DND-41 (cell line): Measurements from ENCODE around the gene CREBL2.

Experiments
- ATAC-seq: fragments of 200-7000 bp; cut with Tn5 transposase; 3 replicates; pipeline ENCODE4 v1.9.1; 2021; ENCODE audit warnings: low read depth; ENCODE audit not compliant: insufficient read depth
- DNase-seq: peaks from one replicate; pipeline ENCODE4 v3.0.0-alpha.2; 2020
- H2AFZ ChIP-seq: 2 replicates; pipeline ENCODE4 v1.6.0; 2012; ENCODE audit warnings: low read depth, low read length
- H3K27ac ChIP-seq: 2 replicates; pipeline ENCODE4 v1.5.1; 2012; ENCODE audit warnings: low read length, inconsistent platforms
- H3K27me3 ChIP-seq: fragments of 200-600 bp; sonication (generic); 2 replicates; pipeline ENCODE4 v1.6.0; 2012; ENCODE audit warnings: low read length, mild to moderate bottlenecking, inconsistent platforms; ENCODE audit not compliant: insufficient read depth, poor library complexity
- H3K36me3 ChIP-seq: 2 replicates; pipeline ENCODE4 v1.5.1; 2012; ENCODE audit warnings: low read length, inconsistent platforms; ENCODE audit not compliant: insufficient read depth
- H3K4me1 ChIP-seq: 2 replicates; pipeline ENCODE4 v1.5.1; 2012; ENCODE audit warnings: mild to moderate bottlenecking, low read length; ENCODE audit not compliant: insufficient read depth
- H3K4me2 ChIP-seq: 2 replicates; pipeline ENCODE4 v1.6.0; 2012; ENCODE audit warnings: mild to moderate bottlenecking, moderate library complexity, low read length, inconsistent platforms; ENCODE audit not compliant: insufficient read depth
- H3K4me3 ChIP-seq, 2 experiments: fragments of 200-600 bp in 1 of 2; shearing (Covaris generic) in 1 of 2; 2 replicates each; pipeline ENCODE4 v1.5.1; 2012 to 2016; ENCODE audit warnings: inconsistent platforms in 2 of 2, low read length in 2 of 2, mild to moderate bottlenecking in 2 of 2, low read depth in 1 of 2, moderate library complexity in 1 of 2
- H3K79me2 ChIP-seq: 2 replicates; pipeline ENCODE4 v1.6.0; 2012; ENCODE audit warnings: low read length, inconsistent platforms; ENCODE audit not compliant: insufficient read depth
- H3K9ac ChIP-seq: 2 replicates; pipeline ENCODE4 v1.6.0; 2012; ENCODE audit warnings: low read depth, mild to moderate bottlenecking, inconsistent platforms, low read length, moderate library complexity
- H3K9me3 ChIP-seq: 2 replicates; pipeline ENCODE4 v1.5.1; 2012; ENCODE audit warnings: low read length, moderate library complexity, mild to moderate bottlenecking, inconsistent platforms; ENCODE audit not compliant: insufficient read depth, severe bottlenecking
- H4K20me1 ChIP-seq: 2 replicates; pipeline ENCODE4 v1.6.0; 2012; ENCODE audit warnings: low read length; ENCODE audit not compliant: insufficient read depth
- CTCF ChIP-seq: IDR thresholded peaks from 2 replicates; pipeline ENCODE4 v1.5.1; 2012; ENCODE audit warnings: borderline replicate concordance, low read length, moderate library complexity, mild to moderate bottlenecking; ENCODE audit not compliant: poor library complexity, severe bottlenecking; ENCODE audit errors: extremely low read depth
- EZH2 ChIP-seq: IDR thresholded peaks from 3 replicates; pipeline ENCODE4 v1.6.1; 2012; ENCODE audit warnings: borderline replicate concordance, low read depth, mild to moderate bottlenecking, moderate library complexity, low read length, inconsistent platforms; ENCODE audit not compliant: severe bottlenecking

The CREBL2 gene

GRCh38 chr12:12691549-12691948 is 79.9 kb downstream of the CREBL2 start:
- Histone ChIP-seq H3K9me3 (no peaks in the 10 kb centered on the region), H3K27ac (no peak overlapping the region), H3K27me3 (no peaks in the 10 kb centered on the region), H3K79me2 (no peaks in the 10 kb centered on the region), H3K9ac (no peak overlapping the region), H2AFZ (no peak overlapping the region), H3K4me1 (peaks cover 9% of the 10 kb centered on the region), H3K4me3 (no peak overlapping the region), H3K36me3 (no peaks in the 10 kb centered on the region), H3K4me2 (no peak overlapping the region), H4K20me1 (no peaks in the 10 kb centered on the region)
- no peak for ATAC-seq
- DNase-seq = no peak
- TF ChIP-seq EZH2 (no peak), CTCF (no peak)

- no peaks in the 10 kb centered on the region for H3K9me3 ChIP-seq
- peaks cover 17% of the 10 kb centered on the region for H3K4me1 ChIP-seq
- DNase-seq (no peak), ATAC-seq (no peak)
- TF ChIP-seq EZH2 = no peak
- TF ChIP-seq CTCF = no peak
- H3K27me3 ChIP-seq = no peaks in the 10 kb centered on the region
- H2AFZ ChIP-seq = no peak overlapping the region
- H3K79me2 ChIP-seq = no peaks in the 10 kb centered on the region
- no peaks in the 10 kb centered on the region for H4K20me1 ChIP-seq
- no peak overlapping the region for H3K4me3 ChIP-seq
- no peak overlapping the region for H3K27ac ChIP-seq
- no peak overlapping the region for H3K9ac ChIP-seq
- H3K4me2 ChIP-seq = no peak overlapping the region
- no peaks in the 10 kb centered on the region for H3K36me3 ChIP-seq
Measured at GRCh38 chr12:12693111-12693671, 81.5 kb downstream of the CREBL2 start.
